HL-60 (cell line): ENCODE measurements around the gene CDK3.

Experiments
- DNase-seq, 2 experiments: peaks; one replicate each; pipeline ENCODE4 v3.0.0-alpha.2; 2010 to 2020; ENCODE audit warnings: low read depth in 1 of 2, low spot score in 1 of 2
- H3K27ac ChIP-seq: fragments of 250-450 bp; sonication (Bioruptor Pico); replicated peaks from 2 replicates; pipeline ENCODE4 v1.5.1; 2020; ENCODE audit warnings: mild to moderate bottlenecking, moderate library complexity
- H3K27me3 ChIP-seq: fragments of 250-450 bp; sonication (Bioruptor Pico); 2 replicates; pipeline ENCODE4 v1.5.1; 2021; ENCODE audit warnings: mild to moderate bottlenecking, moderate library complexity; ENCODE audit not compliant: insufficient read depth, poor library complexity, severe bottlenecking
- H3K4me3 ChIP-seq: replicated peaks from 2 replicates; pipeline ENCODE4 v1.5.1; 2011; ENCODE audit warnings: mild to moderate bottlenecking, control low read depth, low read length; ENCODE audit not compliant: insufficient read depth
- GABPA ChIP-seq: IDR thresholded peaks from 2 replicates; pipeline ENCODE4 v1.6.1; 2012; ENCODE audit warnings: low read depth
- POLR2AphosphoS5 ChIP-seq: IDR thresholded peaks from 2 replicates; pipeline ENCODE4 v1.6.1; 2012; ENCODE audit warnings: low read depth
- SPI1 ChIP-seq: IDR thresholded peaks from 2 replicates; pipeline ENCODE4 v1.6.1; 2012; ENCODE audit warnings: low read depth, mild to moderate bottlenecking, borderline replicate concordance
- TF ChIP-seq, protein P1 (sequence below): IDR thresholded peaks from 2 replicates; pipeline ENCODE4 v1.6.1; 2012; ENCODE audit warnings: low read depth; ENCODE audit not compliant: insufficient replicate concordance
- TF ChIP-seq, protein P2 (sequence below): IDR thresholded peaks from one replicate; pipeline ENCODE4 v1.5.1; 2011; ENCODE audit warnings: low read length, control low read depth, inconsistent platforms; ENCODE audit not compliant: insufficient read depth

The CDK3 gene

DNA sequence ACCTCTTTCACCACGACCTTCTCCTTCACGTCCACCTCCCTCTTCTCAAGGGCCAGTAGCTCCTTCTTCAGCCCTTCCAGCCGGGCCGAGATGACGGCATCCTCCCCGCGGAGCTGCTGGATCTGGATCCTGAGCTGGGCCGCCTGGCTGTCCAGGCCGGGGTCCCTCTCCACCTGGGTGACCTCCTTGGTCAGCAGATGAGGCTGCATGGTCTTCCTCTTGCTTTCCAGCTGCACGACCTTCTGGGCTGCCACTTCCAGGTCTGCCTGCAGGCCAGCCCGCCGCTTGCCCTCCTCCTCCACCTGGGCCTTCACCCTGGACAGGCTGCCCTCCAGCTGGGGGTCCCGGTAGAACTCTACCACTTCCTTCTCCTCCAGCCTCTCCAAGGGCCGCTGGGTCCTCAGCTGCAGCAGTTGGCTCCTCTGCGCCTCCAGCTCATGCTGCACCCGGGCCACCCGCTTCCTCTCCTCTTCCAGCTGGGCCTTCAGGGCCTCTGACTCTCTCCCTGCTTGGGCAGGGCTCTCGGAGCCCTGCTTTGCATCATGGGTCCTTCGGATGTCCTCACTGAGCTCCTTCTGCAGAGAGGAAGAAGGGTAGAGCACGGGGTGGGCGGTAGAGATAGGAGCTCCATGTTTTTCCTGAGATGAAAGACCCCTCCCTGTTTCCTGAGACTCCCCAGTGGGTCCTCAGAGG, 9.5 kb downstream of the CDK3 start:
- H3K27ac ChIP-seq: no peak overlapping the region
- H3K4me3 ChIP-seq: no peak overlapping the region
- peak in 1 of 2 experiments; percentile 60 for DNase-seq
- H3K27me3 ChIP-seq: no peaks in the 10 kb centered on the region
- no peak; the same call in 1 of the 2 replicates for TF ChIP-seq SPI1
- TF ChIP-seq, protein P1, sequence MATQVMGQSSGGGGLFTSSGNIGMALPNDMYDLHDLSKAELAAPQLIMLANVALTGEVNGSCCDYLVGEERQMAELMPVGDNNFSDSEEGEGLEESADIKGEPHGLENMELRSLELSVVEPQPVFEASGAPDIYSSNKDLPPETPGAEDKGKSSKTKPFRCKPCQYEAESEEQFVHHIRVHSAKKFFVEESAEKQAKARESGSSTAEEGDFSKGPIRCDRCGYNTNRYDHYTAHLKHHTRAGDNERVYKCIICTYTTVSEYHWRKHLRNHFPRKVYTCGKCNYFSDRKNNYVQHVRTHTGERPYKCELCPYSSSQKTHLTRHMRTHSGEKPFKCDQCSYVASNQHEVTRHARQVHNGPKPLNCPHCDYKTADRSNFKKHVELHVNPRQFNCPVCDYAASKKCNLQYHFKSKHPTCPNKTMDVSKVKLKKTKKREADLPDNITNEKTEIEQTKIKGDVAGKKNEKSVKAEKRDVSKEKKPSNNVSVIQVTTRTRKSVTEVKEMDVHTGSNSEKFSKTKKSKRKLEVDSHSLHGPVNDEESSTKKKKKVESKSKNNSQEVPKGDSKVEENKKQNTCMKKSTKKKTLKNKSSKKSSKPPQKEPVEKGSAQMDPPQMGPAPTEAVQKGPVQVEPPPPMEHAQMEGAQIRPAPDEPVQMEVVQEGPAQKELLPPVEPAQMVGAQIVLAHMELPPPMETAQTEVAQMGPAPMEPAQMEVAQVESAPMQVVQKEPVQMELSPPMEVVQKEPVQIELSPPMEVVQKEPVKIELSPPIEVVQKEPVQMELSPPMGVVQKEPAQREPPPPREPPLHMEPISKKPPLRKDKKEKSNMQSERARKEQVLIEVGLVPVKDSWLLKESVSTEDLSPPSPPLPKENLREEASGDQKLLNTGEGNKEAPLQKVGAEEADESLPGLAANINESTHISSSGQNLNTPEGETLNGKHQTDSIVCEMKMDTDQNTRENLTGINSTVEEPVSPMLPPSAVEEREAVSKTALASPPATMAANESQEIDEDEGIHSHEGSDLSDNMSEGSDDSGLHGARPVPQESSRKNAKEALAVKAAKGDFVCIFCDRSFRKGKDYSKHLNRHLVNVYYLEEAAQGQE: no peak
- TF ChIP-seq POLR2AphosphoS5: no peak

DNA sequence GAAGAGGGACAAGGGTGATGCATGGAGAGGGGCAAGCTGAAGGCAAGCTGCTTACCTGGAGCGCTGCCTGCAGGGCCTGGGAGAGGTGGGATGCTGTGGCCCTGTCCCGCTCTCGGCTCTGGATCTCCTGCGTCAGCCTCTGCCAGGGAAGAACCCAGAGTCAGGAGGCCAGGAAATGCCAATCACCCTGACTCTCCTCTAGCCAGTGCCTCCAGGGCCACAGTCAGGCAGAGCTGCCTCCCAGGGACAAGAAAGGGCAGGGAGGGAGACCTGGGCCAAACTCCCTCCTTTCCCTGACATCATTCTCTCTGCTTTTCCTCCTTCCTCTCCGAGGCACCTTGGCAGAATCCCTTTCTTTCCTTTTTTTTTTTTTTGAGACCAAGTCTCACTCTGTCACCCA, 11.3 kb downstream of the CDK3 start:
- no peak for DNase-seq
- no peaks in the 10 kb centered on the region for H3K27me3 ChIP-seq
- no peak for TF ChIP-seq GABPA
- TF ChIP-seq, protein P2, sequence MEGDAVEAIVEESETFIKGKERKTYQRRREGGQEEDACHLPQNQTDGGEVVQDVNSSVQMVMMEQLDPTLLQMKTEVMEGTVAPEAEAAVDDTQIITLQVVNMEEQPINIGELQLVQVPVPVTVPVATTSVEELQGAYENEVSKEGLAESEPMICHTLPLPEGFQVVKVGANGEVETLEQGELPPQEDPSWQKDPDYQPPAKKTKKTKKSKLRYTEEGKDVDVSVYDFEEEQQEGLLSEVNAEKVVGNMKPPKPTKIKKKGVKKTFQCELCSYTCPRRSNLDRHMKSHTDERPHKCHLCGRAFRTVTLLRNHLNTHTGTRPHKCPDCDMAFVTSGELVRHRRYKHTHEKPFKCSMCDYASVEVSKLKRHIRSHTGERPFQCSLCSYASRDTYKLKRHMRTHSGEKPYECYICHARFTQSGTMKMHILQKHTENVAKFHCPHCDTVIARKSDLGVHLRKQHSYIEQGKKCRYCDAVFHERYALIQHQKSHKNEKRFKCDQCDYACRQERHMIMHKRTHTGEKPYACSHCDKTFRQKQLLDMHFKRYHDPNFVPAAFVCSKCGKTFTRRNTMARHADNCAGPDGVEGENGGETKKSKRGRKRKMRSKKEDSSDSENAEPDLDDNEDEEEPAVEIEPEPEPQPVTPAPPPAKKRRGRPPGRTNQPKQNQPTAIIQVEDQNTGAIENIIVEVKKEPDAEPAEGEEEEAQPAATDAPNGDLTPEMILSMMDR: no peak
- H3K4me3 ChIP-seq: no peak overlapping the region
- no peak overlapping the region for H3K27ac ChIP-seq

DNA sequence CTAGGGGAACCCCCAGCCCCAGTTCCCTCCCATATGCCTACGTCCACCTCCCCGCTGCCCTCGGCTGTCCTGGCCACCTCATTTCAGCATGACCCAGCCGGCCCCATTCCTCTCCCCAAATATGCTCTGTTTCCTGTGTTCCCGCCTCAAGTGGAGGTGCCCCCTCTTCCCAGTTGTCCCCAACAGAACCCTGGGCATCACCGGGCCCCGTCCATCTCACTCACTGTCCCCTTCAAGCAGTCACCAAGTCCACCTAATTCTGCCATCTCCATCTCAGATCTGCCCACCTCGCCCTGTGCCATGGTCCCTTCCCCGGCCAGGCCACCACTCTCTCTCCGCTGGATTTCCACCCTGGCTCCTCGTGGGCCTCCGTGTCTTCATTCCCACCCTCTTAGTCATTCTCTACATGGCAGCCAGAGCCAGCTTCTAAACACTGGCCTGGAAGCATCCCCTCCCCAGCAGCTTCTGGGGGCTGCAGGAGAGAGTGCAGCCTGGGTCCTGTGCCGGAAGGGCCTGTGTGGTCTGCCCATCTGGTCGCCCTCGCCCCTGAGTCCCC, 12.8 kb downstream of the CDK3 start:
- no peak overlapping the region for H3K4me3 ChIP-seq
- no peaks in the 10 kb centered on the region for H3K27me3 ChIP-seq
- TF ChIP-seq, protein P1: no peak
- TF ChIP-seq POLR2AphosphoS5 (no peak), GABPA (no peak), SPI1 (no peak)
- TF ChIP-seq, protein P2: no peak
- no peak for DNase-seq
- no peak overlapping the region for H3K27ac ChIP-seq

DNA sequence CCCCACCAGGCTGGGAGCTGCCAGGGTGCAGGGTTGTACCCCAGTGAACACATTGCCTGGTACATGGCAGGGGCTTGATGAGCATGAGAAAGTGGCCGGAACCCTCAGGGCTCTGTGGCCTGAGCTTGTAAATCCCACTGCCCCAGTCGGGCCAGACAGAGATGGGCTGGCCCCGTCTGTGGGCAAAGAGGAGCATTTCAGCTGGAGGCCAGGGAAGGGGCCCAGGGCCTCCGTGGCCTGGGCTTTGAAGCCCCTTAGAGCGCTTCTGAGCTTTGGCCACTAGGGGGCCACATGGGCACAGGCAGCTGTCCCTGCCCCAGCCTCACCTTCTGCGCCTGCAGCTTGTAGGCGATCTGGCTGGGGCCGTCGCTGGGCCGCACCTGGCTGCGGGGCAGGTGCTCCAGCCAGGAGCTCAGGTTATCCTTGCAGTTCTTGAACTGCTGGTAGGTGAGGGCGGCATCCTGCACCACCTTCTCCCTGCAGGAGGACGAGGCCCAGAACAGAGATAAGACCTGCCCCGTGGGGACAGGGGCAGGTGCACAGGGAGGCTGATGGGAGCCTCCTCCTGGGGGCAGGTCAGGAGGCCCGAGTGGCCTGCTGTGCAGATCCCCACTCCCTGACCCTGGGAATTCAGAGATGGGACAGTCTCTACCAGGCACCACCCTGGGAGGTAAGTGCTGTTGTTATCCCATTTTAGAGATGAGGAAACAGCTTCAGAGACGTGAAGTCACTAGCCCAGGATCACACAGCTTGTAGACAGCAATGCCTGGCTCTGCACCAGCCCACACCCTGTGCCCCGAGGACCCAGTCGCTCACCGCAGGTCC, 13.7 kb downstream of the CDK3 start:
- Histone ChIP-seq H3K27ac (no peak overlapping the region), H3K4me3 (no peak overlapping the region), H3K27me3 (no peaks in the 10 kb centered on the region)
- TF ChIP-seq POLR2AphosphoS5: no peak
- TF ChIP-seq, protein P2: peak; percentile 97
- peak; percentile 50 to 69 for DNase-seq
